Measurements from ENCODE around the gene OS9.

The OS9 gene

DNA sequence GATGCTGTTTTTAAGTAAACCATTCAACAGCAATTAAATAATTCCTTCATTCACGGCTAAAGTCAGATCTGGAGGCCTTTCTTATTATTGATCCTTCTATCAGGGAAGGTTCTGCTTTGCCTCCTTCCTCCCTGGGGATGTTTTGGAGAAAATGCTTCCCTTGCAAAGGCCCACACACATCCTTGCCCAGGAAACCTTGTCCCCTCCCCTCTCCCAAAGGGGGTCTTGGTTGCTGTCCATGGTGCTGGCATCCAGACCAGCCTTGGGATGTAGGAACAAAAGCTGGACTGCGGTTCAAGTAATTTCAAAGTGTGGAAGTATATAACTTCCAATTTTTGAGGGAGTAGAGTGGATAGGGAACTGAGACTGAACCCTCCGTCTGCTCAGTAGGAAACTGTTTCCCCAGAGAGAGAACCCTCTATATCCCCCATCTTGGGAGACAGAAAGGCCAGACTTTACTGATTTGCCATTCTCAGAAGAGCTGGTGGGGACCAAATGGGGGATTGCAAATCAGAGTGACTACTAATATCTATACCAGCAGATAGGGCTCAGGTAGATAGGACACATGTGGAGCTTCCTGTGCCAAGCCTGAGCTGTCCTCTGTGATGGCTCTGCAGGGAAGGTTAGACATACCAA, 66.5 kb downstream of the OS9 start:
- H3K27ac ChIP-seq, result no peak overlapping the region
- CTCF ChIA-PET, result interaction anchor here (0.6 to 1.0 kb wide), 2 partner anchors 21 to 161 kb away, joined by 3 to 4 read pairs; no protein-coding TSS in a partner anchor
- POLR2A ChIA-PET (ENCODE audit: low non-redundant PET), result no interaction called here
- DNase-seq (ENCODE audit: low spot score), result no peak
- TF ChIP-seq CTCF (conservative IDR thresholded peaks at IDR 0.05; ENCODE audit: low read depth), result no peak

DNA sequence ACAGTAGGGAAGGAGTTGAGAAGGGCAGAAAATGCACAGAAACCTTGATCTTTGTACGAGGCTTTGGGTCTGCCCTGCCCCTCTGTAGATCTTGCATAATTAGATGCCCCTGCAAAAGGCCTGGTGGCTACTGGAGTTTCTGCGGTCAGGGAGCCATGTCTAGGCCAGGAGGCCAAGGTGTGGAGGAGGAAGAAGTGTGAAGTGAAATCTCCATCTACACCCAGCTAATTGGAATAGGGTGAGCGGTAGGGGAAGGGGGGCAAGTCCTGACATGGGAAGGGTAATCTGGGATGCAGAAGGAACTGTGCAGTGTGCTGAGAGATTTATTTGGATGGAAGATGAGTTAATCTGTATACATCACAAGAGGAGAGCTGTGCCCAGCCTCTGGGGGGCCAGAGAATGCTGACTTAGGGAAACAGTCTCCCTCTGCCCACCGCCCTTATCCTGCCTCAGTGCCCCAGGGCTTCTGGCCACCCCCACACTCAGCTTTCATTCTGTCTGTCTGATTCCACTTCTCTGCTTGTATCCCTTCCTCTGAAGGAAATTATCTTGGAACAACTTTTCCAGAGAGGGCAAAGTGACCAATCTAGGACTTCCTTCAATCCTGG, 67.6 kb downstream of the OS9 start:
- DNase-seq (ENCODE audit: low spot score), result no peak
- POLR2A ChIA-PET (ENCODE audit: low non-redundant PET), result no interaction called here
- CTCF ChIA-PET, result no interaction called here
- TF ChIP-seq CTCF (conservative IDR thresholded peaks at IDR 0.05; ENCODE audit: low read depth), result no peak
- peak overlapping the region; percentile 20; the same call in 1 of the 2 replicates for H3K27ac ChIP-seq

GRCh38 chr12:57762463-57762862, 68.5 kb downstream of the OS9 start:
- no peak for DNase-seq (ENCODE audit: low spot score)
- CTCF ChIA-PET, result no interaction called here
- POLR2A ChIA-PET (ENCODE audit: low non-redundant PET), result no interaction called here
- no peak overlapping the region for H3K27ac ChIP-seq
- TF ChIP-seq CTCF (conservative IDR thresholded peaks at IDR 0.05; ENCODE audit: low read depth), result no peak

DNA sequence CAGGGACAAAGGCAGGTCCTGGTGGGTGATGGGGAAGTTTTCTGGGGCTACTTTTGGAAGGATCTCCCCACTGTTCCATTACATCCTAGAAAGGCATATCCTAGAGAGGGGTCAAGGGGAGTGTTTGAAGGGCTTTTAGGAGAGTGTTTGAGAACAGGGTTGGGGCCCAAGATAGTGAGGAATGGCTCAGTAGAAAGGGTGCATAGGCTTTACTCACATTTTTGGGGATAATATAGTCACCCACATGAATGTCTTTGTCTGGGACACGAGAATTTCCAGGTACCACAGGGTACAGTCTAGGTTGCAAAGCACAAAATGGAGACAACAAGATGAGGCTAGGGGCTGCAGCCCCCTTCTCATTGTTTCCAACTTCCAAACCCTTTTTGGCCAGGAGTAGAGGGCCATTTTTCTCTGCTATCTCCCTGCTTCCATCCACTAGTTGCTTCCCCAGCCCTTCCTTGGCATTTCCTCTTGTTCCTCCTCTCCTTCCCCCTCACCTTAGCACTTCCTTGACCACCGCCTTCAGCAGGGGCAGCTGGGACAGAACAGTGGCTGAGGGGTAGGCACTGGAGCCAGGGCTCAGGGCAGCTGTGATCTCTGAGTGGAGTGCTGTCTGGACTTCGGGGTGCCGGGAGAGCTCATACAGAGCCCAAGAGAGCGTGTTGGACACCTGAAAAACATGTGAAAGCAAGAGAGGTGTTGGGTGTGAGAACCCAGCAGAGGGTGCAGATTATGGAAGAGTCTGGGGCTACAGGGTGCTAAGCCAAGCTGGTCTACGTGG, 70.1 kb downstream of the OS9 start:
- DNase-seq (ENCODE audit: low spot score), result no peak
- ChIA-PET POLR2A (ENCODE audit: low non-redundant PET) (no interaction called here), CTCF (interaction anchor here (0.9 kb wide), 1 partner anchor 8 kb away, joined by 3 read pairs; no protein-coding TSS in a partner anchor)
- peak overlapping the region; percentile 89 for H3K27ac ChIP-seq
- TF ChIP-seq CTCF (conservative IDR thresholded peaks at IDR 0.05; ENCODE audit: low read depth), result no peak

DNA sequence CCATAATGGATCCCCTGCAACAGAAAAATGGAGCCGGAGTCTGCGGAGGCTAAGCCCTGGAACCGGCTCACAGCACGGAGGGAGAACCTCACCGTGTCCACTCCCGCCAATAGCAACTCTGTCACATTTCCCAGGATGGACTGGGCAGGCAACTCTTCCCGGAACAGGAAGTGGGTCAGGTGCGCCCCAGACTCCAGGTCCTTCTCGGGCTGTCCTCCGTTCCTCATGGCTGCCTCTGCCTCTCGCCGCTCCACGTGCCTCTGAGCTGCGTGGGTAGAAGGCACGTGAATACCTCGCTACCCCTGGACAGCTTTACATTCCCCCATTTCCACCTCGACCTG, 70.7 kb downstream of the OS9 start:
- no peak for DNase-seq (ENCODE audit: low spot score)
- TF ChIP-seq CTCF (conservative IDR thresholded peaks at IDR 0.05; ENCODE audit: low read depth), result no peak
- POLR2A ChIA-PET (ENCODE audit: low non-redundant PET), result no interaction called here
- CTCF ChIA-PET, result interaction anchor here (0.9 to 1.0 kb wide), 2 partner anchors 9 to 36 kb away, joined by 3 read pairs; no protein-coding TSS in a partner anchor
- H3K27ac ChIP-seq, result peak overlapping the region; percentile 89

DNA sequence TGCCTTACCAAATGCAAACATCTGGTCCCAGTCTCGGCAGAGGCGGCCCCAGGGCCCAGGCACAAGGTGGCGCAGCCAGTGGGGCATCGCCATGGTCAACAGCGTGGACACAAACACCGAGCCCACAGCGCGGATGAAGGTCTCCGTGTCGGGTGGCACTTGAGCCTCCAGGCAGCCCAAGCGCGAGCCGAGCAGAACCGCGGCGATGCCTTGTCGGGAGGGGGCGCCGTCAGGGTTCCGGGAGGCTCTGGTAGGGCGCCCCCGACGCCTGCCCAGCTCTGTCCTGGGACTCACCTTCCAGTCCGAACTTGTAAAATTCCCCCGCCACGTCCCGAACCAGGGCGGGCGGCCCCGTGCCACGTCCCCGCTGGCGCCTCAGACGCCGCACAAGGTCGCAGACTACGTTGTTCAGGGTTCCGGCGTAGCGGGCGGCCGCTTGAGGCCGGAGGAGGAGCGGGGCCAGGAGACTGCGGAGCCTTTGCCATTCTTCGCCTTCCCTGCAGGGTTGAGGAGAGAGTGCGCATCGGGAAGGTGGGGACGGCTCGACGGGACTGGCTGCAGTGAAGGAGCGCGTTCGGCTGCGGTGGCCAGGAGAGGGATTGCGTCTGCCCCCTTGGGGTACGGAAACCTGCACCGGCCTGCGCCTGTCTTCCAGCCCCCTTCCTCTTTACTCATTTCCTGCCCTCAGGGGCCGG, 71.2 kb downstream of the OS9 start:
- DNase-seq (ENCODE audit: low spot score), result peak; percentile 69
- peak; percentile 67 for TF ChIP-seq CTCF (conservative IDR thresholded peaks at IDR 0.05; ENCODE audit: low read depth)
- ChIA-PET POLR2A (ENCODE audit: low non-redundant PET) (no interaction called here), CTCF (interaction anchor here (0.9 to 1.0 kb wide), 2 partner anchors 9 to 35 kb away, joined by 3 read pairs; no protein-coding TSS in a partner anchor)
- H3K27ac ChIP-seq, result peak overlapping the region; percentile 89

Measured in RWPE1 (cell line).